Activated naive CD4-positive, alpha-beta T cell treated with anti-CD3 and anti-CD28 coated beads, Interleukin-2, amount 50 U/mL, for 72 hours (primary cell): ENCODE results near the gene MCMBP. TPM values are rescaled to one million over a fixed set of nuclear protein-coding genes. Genes with fewer than 3 reads are reported as not detected.

Experiments
- ATAC-seq, 2 donors: fragments of 150-1000 bp; cut with Tn5 transposase; 2 replicates each; pipeline ENCODE4 v1.10.0; 2021; ENCODE audit warnings: mild to moderate bottlenecking in 2 of 2, moderate library complexity in 2 of 2
- DNase-seq, 2 donors: peaks; one replicate each; pipeline ENCODE4 v3.0.0; 2021 to 2022; ENCODE audit warnings: low spot score in 2 of 2
- H3K27ac Mint-ChIP-seq, 2 donors: one replicate each; pipeline ENCODE4 v1.8.0; 2022; ENCODE audit warnings: mild to moderate bottlenecking in 2 of 2, mixed read lengths in 2 of 2
- H3K36me3 Mint-ChIP-seq, 2 donors: one replicate each; pipeline ENCODE4 v1.8.0; 2022; ENCODE audit warnings: mixed read lengths in 2 of 2
- H3K9me3 Mint-ChIP-seq, 2 donors: one replicate each; pipeline ENCODE4 v1.8.0; 2022; ENCODE audit warnings: mixed read lengths in 2 of 2
- total RNA-seq, 2 donors: library from RNA; stranded (reverse); gene quantifications; one replicate each; pipeline ENCODE4 v1.2.3, GENCODE V29; 2022

Gene MCMBP
- total RNA-seq, 2 donors from 2014 or later, result 51.8 to 84.6 TPM

DNA sequence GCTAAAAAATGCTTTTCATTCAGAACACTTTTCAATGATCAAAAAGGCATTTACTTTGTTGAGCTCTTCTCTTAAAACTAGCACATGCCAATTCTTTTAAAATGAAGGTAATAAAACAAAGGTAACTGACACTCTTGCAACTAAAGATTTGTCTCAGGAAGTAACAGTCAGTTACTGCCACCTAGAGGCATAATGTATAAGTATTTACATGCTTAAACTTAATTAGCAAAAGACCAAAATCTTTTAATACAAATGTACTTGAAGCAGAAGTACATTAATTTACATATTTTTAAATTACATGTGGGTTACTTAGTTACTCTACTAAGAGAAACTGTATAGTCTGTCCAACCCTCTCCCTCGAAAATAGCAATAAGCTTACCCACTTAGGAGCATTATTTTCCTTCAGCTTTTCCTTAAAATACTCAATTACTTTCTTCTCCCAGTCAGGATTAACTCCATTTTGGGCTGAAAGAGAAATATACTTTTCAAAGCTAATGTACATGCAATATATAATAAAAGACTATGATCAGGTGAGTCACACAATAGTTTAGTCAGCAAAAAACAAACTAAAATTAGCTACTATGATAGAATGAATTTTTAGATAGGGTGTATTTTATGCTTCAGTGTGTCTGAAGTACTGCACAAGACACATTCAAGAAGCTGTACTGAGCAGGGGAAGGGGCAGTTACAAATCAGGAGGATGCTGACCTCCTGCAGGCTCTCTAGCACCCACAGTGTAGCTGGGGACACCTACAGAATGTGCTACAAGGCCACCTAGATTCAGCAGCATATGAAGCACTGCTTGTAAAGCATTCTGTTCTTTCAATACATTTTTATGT lies 13.0 kb downstream of the MCMBP start:
- Mint-ChIP-seq H3K36me3 (peaks cover 12 to 20% of the 10 kb centered on the region in 2 donors), H3K27ac (peak overlapping the region in 1 of 2 donors; percentile 48)
- ATAC-seq, result no peak

DNA sequence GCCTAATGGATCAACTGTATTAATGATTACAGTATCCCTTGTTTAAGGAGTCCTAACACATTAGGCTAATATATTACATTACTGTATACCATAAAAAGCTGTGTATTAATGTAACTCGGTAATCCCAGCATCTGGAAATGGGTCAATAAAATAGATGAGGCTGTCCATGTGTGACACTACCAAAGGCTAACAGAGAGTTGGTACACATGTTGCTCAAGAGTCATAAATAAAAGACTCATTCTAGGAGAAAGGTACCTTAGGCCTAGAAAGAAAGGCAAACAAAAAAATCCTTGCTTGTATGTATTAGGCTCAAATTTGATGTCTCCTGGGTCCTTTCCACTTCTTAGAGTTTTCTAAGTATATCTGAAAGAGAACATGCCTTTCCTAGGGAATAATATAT lies 14.6 kb downstream of the MCMBP start:
- Mint-ChIP-seq H3K27ac (no peak overlapping the region), H3K36me3 (peaks cover 8 to 9% of the 10 kb centered on the region in 2 donors)

More for the DNA sequence above, 13.0 kb downstream of the MCMBP start:
- DNase-seq, result no peak
- H3K9me3 Mint-ChIP-seq, result peaks cover 0 to 2% of the 10 kb centered on the region in 2 donors

DNA sequence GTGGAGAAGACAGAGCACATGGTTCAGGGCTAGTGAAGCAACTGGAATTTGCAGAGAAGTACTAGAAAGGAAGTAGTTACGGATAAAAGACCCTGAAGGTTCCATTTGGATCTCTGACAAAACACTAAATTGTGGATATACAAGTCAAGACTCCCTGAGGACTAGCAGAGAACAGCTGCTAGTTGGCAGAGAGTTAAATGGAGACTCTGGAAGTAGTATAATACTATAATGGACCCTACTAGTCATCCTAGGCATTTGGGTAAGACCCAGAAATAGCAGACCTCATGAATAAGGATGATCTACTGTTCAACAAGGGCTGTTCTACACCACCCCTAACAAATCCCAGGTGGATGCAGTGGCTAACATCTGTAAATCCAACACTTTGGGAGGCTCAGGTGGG lies 19.1 kb downstream of the MCMBP start:
- Mint-ChIP-seq H3K9me3 (no peaks in the 10 kb centered on the region), H3K36me3 (peaks cover 4 to 5% of the 10 kb centered on the region in 2 donors), H3K27ac (peak overlapping the region in 1 of 2 donors; percentile 74)
- DNase-seq, result no peak
- ATAC-seq, result no peak

More for the DNA sequence above, 14.6 kb downstream of the MCMBP start:
- ATAC-seq (no peak), DNase-seq (no peak)
- H3K9me3 Mint-ChIP-seq, result no peaks in the 10 kb centered on the region

DNA sequence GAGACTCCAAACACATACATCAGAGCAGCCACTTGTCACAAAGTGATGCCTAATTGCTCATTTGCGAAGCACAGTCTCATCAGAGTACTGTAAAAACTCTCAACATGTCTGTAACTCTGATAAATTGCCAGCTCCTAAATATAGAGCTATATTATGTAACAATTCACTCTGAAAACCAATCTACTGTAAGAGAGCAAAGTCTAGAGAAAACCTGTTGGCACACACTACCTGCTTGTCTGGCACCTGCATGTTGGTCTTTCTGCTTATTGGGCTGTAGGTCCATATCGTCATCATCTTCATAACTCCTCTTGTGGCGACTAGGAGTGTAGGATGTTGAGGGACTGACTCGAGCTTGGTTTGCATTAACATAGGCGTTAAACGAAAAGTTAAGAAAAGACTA lies 19.8 kb downstream of the MCMBP start:
- peaks cover 4 to 5% of the 10 kb centered on the region in 2 donors for H3K36me3 Mint-ChIP-seq
- no peaks in the 10 kb centered on the region for H3K9me3 Mint-ChIP-seq
- ATAC-seq (no peak), DNase-seq (no peak)
- H3K27ac Mint-ChIP-seq, result peak overlapping the region in 1 of 2 donors; percentile 74

DNA sequence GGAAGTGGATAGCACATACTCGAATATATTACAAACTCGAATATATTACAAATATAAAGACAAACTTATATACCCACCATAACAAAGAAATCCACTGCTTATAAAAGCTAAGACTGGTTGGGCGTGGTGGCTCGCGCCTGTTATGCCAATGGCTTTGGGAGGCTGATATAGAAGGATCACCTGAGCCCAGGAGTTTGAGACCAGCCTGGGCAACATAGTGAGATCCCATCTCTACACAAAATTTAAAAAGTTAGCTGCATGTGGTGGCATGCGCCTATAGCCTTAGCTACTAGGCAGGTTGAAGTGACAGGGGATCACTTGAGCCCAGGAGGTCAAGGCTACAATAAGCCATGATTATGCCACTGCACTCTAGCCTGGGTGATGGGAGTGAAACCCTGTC lies 20.4 kb downstream of the MCMBP start:
- ATAC-seq (no peak), DNase-seq (no peak)
- Mint-ChIP-seq H3K36me3 (peaks cover 4 to 5% of the 10 kb centered on the region in 2 donors), H3K9me3 (no peaks in the 10 kb centered on the region), H3K27ac (no peak overlapping the region)

DNA sequence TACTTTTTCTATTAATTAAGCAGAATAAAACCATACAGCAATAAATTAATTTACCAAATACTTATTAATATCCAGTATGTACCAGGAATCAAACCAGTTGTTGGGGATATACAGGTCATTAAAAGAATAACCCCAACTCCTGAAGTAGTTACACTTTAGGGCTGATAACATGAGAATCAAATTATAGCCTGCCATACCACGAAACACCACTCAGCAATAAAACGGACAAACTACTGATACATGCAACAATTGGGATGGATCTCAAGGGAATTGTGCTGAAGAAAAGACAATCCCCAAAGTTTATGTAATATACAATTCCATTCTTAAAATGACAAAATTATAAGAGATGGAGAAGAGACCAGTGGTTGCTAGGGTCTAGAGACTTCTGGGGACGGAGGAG lies 22.7 kb downstream of the MCMBP start:
- ATAC-seq (no peak), DNase-seq (no peak)
- Mint-ChIP-seq H3K27ac (no peak overlapping the region), H3K9me3 (no peaks in the 10 kb centered on the region), H3K36me3 (peaks cover 7 to 8% of the 10 kb centered on the region in 2 donors)

DNA sequence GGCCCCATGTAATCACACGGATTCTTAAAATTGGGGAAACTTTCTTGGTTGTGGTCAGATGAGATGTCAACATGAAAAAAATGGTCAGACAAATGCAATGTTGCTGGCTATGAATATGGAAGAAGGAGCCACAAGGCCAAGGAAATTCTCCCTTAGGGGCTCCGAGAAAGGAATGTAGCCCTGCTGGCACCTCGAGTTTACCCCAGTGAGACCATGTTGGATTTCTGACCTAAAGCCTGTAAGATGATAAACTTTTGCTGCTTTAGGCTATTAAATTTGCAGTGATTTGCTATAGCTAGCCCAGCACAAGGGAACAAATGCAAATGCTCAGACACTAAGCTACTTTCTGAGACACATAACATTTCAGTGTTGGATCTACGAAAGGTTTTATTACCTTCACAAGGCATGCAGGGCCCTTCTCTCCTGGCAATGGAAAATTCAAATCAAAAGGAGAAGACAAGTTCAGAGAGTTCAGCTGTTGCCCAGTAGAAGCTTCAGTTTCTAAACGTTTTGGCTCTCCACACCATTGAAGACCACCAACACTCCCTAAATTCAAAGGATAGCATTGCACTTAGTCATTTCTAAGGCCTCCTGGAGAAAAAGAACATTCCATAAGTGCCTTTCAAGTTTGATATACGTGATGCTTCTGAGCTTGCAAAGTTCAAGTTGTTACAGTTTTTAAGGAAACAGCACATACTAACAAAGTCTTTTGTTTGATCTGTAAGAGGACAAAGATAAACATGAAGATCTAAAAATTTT lies 23.4 kb downstream of the MCMBP start:
- Mint-ChIP-seq H3K9me3 (no peaks in the 10 kb centered on the region), H3K36me3 (peaks cover 6 to 12% of the 10 kb centered on the region in 2 donors), H3K27ac (no peak overlapping the region)
- ATAC-seq (no peak), DNase-seq (no peak)

DNA sequence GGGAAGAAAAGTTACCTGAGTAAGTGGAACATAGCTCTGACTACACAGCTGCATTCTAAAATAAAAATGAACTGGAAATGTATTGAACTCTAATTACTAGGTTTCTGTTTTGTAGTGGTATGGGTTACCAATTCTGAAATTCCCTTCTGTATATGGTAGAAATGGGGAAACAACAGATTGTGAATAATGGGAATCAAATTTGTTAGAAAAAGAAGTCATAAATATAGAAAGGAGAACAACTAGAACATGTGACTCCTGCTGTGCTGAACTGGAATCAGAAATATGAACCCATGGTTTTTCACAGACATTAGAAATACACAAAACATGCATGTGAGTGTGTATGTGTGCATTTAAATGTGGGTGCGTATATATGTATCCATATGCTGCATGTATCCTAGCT lies 27.0 kb downstream of the MCMBP start:
- DNase-seq (no peak), ATAC-seq (no peak)
- no peaks in the 10 kb centered on the region for H3K9me3 Mint-ChIP-seq
- peak overlapping the region in 1 of 2 donors; percentile 33 for H3K27ac Mint-ChIP-seq
- peaks cover 17 to 24% of the 10 kb centered on the region in 2 donors for H3K36me3 Mint-ChIP-seq

DNA sequence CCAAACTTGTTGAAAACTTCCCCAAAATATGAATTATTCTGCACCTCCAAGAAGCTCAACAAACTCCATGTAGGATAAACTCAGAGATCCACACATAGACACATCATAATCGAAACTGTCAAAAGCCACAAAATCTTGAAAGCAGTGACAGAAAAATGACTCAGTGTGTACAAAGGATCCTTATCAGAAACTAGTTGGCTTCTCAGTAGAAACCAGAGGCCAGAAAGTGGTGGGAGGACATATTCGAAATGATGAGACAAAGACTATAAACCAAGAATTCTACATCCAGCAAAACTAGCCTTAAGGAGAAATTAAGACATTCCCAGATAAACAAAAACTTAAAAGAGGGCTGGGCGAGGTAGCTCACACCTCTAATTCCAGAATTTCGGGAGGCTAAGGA lies 38.5 kb downstream of the MCMBP start:
- Mint-ChIP-seq H3K27ac (peak overlapping the region; percentile 66 to 74), H3K9me3 (peaks cover 4 to 13% of the 10 kb centered on the region in 2 donors), H3K36me3 (peaks cover 29 to 67% of the 10 kb centered on the region in 2 donors)
- peak; percentile 87 to 92 for ATAC-seq
- peak in 1 of 2 donors; percentile 16 for DNase-seq

DNA sequence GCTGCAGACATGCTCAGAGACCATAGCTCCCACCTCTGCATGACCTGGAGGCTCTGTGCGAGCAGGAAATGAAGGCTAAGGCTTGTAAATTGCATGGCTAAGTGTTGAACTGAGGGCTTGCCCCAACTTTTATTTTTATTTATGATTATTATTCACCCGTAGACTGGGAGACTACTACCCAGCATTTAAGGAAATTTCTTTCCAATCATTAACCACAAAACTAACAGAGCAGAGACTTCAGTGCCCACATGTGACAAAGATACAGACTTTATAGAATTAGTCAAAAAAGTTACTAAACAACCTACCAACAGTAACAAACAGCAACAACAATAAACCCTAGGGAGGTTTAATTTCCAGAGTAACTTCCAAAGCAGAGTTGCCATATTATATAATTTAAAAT lies 39.7 kb downstream of the MCMBP start:
- no peak for ATAC-seq
- DNase-seq, result no peak
- H3K36me3 Mint-ChIP-seq, result peaks cover 29 to 70% of the 10 kb centered on the region in 2 donors
- peaks cover 4 to 13% of the 10 kb centered on the region in 2 donors for H3K9me3 Mint-ChIP-seq
- H3K27ac Mint-ChIP-seq, result peak overlapping the region in 1 of 2 donors; percentile 66

DNA sequence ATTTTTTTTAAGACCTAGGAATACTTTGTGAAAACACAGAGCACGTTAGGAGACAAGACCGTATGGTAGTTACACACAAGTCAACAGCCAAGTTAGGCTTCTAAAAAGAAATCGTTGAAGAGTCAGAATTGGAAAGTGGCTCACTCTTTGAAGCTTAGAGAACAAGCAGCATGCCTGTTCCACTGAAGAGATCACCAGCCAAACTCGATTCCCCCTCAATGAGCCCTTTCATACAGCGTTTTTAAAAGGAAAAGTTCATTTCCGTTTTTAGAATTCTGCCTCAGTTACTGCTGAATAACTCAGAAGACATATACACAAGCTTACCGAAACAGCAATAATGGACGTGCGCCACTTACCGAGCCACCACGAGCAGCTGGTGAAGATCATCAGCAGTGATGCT lies 41.0 kb downstream of the MCMBP start:
- Mint-ChIP-seq H3K27ac (peak overlapping the region; percentile 23 to 68), H3K9me3 (peaks cover 4 to 13% of the 10 kb centered on the region in 2 donors), H3K36me3 (peaks cover 29 to 70% of the 10 kb centered on the region in 2 donors)
- DNase-seq (no peak), ATAC-seq (no peak)

DNA sequence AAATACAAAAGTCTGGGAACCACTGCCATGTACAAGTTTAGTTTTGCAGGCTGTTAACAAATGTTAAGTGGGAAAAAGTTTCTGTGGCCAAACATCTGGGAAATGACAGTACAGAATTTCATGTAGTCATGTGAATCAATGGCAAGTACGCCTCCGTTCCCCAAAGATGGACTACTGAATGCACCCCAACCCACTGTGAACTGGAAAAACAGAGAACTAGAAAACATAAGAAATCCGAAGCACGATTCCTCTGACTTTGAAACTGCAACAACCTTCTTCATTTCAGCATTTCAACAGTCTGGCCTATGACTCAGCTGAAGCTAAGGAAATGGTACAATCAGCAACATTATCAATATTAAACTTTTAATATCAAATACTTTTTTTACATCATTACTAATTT lies 41.8 kb downstream of the MCMBP start:
- peaks cover 4 to 13% of the 10 kb centered on the region in 2 donors for H3K9me3 Mint-ChIP-seq
- H3K27ac Mint-ChIP-seq, result no peak overlapping the region
- DNase-seq (no peak), ATAC-seq (no peak)
- peaks cover 29 to 64% of the 10 kb centered on the region in 2 donors for H3K36me3 Mint-ChIP-seq

DNA sequence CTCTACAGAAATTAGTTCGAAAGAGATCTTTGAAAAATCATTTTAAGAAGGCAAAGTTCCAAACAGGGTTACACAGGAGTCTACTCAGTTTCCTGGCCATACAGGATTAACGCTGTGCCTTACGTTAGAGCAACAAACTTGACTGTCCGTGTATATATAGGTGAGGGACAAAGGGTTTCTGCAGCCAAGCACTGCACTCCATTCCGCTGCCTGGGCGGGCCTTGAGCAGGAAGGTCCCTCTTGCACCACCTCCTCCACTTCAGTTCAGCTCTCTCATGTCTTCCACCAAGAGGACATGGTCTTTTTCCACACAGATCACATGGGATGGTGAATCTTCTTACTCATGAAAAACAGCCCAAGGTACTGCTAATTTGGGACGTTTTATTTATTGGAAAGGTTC lies 43.2 kb downstream of the MCMBP start:
- Mint-ChIP-seq H3K9me3 (peaks cover 4 to 6% of the 10 kb centered on the region in 2 donors), H3K27ac (peak overlapping the region in 1 of 2 donors; percentile 77), H3K36me3 (peaks cover 17 to 50% of the 10 kb centered on the region in 2 donors)
- no peak for DNase-seq
- no peak for ATAC-seq

DNA sequence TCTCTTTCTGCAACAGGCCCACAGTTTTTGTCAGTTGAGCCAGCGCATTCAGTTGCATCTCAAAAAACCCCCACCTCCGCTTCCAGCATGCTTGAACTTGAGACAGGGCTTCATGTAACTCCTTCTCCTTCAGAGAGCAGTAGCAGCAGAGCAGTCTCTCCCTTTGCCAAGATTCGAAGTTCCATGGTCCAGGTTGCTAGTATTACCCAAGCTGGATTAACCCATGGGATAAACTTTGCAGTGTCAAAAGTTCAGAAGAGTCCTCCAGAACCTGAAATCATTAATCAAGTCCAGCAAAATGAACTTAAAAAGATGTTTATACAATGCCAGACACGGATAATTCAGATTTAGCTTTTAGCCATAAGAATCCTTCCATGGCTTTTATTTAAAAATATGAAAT lies 45.2 kb downstream of the MCMBP start:
- no peaks in the 10 kb centered on the region for H3K9me3 Mint-ChIP-seq
- peak overlapping the region; percentile 15 to 88 for H3K27ac Mint-ChIP-seq
- DNase-seq, result no peak
- H3K36me3 Mint-ChIP-seq, result peaks cover 7 to 30% of the 10 kb centered on the region in 2 donors
- no peak for ATAC-seq

DNA sequence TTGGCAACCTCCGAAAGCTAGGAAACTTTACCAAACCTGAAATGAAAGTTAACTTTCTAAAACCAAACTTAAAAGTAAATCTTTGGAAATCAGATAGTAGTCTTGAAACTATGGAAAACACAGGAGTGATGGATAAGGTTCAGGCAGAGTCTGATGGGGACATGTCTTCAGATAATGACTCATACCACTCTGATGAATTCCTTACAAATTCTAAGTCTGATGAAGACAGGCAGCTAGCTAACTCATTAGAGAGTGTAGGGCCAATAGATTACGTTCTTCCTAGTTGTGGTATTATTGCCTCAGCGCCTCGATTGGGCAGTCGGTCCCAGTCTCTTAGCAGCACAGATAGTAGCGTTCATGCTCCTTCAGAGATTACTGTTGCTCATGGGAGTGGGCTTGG lies 45.9 kb downstream of the MCMBP start:
- DNase-seq, result no peak
- H3K36me3 Mint-ChIP-seq, result peaks cover under 1 to 23% of the 10 kb centered on the region in 2 donors
- no peak for ATAC-seq
- H3K27ac Mint-ChIP-seq, result peak overlapping the region in 1 of 2 donors; percentile 15
- H3K9me3 Mint-ChIP-seq, result no peaks in the 10 kb centered on the region

DNA sequence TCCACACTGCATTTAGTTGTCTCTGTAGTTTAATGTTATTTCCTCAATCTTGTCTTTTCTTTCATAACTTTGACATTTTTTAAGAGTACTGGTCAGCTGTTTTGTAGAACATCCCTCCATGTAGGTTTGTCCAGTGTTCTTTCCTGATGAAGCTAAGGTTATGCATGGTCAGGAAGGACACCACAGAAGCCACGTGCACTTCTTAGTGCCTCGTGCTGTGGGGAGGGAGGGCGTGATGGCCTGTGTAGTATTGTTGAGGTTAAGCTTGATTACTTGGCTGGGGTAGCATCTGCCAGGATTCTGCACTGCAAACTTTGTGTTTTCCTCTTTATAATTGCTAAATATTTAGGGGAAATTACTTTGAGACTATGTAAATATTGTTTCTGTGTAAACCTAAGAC lies 48.3 kb downstream of the MCMBP start:
- no peak overlapping the region for H3K27ac Mint-ChIP-seq
- H3K9me3 Mint-ChIP-seq, result no peaks in the 10 kb centered on the region
- ATAC-seq, result no peak
- peaks cover 0 to 19% of the 10 kb centered on the region in 2 donors for H3K36me3 Mint-ChIP-seq
- DNase-seq, result no peak

DNA sequence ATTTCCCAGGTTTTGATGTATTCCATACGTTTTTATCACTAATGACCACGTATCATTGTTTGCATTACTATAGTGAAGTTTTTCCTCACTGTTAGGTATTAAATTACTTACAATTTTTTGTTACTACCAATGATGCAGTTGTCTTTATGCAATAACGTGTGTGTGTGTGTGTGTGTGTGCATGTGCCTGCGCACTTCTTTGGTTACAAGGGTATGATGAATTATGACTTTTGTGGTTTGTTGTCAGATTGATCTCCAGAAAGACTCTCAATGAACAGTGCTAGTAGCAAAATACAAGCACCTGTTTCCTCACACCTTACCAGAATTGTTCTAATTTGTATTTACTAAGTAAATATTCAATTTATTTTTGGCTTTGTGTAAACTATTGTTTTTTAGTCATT lies 51.5 kb downstream of the MCMBP start:
- peaks cover 0 to 6% of the 10 kb centered on the region in 2 donors for H3K36me3 Mint-ChIP-seq
- DNase-seq (no peak), ATAC-seq (no peak)
- H3K27ac Mint-ChIP-seq, result peak overlapping the region in 1 of 2 donors; percentile 32
- H3K9me3 Mint-ChIP-seq, result no peaks in the 10 kb centered on the region
